ENCODE data around the gene SCAI.
"Not testable (repeated sequence)": the region's sequence is repeated elsewhere in the genome, so short reads cannot be mapped to it uniquely, and the experiment has no call there.

SCAI gene

DNA sequence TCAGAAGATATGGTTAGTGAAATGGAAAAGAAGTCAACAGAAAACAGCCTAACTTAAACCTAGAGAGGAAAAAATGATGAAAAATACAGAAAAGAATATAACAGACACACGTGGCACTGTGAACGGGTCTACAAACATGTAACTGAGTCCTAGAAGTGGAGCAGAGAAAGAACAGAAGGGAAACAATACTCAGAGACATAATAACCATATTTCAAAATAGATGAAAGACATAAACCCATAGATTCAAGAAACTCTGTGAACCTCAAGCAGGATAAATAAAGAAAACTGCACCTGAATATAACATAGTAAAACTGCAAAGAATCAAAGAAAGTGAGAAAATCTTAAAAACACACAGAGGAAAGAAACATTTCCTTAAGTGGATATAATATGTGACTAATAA, 134.7 kb downstream of the SCAI start:
- DNase-seq: no peak

DNA sequence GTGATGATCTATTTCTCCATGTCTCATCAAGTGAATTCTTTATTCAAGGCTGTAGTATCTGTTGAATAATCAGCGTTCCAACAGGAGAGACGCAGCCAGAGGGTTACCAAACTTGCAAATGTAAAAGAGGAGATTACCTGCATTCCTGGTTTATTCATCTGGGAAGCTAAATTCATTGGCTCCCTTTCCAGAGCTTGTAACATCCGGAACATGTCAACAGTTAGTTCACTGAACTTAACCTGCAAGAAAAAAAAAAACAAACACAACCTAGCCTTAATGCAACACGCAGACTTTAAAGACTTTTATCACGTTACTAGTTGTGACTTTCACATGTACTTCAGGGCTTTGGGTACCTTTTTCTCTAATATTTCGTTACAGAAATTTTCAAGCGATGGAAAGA, 140.0 kb downstream of the SCAI start:
- no peak for DNase-seq

DNA sequence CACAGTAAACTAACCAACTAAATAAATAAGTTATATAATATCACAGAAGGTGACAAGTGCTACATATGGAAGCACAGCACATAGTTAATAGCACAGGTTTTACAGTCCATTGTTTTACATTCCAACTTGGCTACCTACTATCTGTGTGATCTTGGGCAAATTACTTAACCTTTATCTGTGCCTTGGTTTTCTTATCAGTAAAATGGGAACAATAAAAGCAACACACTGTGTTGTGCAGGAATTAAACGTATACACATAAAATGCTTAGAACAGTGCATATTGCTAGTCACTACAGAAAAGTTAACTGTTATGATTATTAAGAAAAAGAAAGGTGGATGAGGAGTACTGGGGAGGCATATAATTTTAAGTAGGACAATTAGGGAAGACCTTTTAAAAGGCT, 159.6 kb downstream of the SCAI start:
- no peak for DNase-seq

DNA sequence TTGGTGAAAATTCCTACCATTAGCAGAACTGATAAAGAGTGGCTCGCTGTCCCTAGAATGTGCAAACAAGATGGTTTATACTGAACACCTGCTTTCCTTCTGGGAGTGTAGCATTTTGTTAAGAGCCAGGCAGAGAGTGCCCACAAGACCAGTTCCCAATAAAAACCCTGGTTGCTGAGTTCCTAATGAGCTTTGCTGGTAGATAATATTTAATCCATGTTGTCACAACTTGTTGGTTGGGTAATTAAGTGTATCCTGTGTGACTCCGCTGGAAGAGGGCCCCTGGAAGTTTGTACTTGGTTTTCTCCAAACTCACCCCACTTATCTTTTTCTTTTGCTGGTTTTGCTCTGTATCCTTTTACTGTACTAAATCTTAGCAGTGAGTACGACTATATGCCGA, 162.9 kb downstream of the SCAI start:
- DNase-seq: no peak

DNA sequence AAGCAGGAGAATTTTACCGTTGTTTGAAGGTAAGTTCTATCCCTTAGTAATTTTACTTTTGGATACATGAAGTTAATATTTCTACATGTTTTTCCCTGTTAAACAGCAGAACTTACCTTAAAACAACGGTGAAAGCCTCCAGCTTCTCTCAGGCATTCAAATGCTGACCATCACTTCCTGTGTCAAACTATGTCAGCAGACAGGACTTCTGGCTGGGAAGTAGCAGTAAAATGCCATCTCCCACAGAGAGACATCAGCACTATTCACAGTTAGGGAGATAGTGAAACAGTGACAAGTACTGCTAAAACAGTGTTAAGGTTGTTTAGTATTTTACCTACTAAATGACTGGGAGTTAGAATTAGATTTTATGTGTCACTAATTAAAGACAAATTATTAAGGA, 168.2 kb downstream of the SCAI start:
- DNase-seq: no peak

DNA sequence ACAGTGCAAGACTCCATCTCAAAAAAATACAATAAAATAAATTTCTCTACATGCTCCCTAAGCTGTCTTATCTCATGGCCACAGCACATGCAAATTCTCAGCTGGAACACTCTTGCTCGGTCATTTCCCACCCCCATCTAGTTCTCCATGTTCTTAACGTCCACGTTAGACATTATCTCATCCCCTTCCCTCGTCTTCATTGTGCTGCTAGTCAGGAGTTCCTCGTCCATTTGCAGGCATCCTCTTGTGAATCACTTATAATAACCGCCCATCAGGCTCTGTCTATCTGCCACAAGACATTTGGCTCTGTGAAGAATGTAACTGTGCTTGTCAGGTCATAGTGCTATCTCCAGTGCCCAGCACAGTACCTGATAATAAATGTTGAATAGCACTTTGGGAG, 169.5 kb downstream of the SCAI start:
- peak; percentile 7 for DNase-seq

DNA sequence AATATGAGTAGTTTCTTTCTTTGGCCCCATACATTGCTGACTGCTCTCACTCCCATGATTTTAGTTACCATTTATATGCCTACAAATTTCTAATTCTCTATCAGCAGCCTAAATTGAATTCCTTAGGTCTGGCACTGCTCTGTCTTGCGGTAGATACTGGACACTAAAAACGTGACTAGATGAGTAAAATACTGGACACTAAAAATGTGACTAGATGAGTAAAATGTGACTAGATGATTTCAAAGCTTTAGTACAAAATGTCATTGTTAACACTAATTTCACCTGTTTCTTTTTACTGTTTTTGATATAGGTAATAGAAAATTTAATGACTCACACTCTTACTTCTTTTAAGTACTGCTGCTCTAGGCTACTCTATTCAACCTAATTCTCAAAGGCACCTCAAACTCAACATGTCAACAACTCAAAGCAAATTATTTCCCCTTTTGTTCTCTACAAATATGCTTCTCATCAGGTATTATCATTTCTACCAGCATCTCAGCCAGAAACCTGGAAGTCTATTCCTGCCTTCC, 171.0 kb downstream of the SCAI start:
- DNase-seq: no peak

DNA sequence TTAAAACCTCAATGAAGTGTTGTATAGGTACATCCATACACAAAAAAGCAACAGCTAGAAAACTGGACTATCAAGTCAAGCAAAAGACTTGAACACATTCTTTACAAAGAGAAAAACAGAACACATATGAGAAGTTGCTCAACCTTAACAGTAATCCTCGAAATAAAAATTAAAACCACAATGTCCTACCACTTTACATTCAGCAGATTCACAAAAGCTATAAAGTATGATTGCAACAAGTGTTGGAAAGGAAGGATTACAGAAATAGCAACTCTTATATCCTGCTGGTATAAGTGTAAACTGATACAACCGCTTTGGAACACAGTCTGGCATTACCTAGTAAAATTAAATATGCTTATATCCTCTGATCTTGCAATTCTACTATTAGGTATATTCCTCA, 173.9 kb downstream of the SCAI start:
- DNase-seq: no peak

DNA sequence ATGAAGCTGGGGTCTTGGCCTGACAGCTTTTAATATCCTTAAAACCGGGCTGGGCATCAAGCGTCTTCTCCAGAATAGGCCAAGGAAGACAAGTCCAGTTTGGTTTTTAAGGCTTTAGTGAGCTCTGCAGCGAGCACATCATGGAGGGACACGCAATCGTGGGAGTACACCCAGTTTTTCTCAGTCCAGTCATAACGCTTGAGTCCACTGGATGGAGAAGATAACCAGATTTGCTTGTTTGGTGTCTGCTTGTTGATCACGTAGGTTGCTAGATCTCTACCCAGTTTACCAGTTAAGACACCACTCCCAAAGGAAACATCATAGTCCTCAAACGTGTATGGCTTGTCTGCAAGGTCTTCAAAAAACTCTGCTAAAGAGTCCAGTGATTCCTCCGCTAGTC, 175.1 kb downstream of the SCAI start:
- DNase-seq: no peak

DNA sequence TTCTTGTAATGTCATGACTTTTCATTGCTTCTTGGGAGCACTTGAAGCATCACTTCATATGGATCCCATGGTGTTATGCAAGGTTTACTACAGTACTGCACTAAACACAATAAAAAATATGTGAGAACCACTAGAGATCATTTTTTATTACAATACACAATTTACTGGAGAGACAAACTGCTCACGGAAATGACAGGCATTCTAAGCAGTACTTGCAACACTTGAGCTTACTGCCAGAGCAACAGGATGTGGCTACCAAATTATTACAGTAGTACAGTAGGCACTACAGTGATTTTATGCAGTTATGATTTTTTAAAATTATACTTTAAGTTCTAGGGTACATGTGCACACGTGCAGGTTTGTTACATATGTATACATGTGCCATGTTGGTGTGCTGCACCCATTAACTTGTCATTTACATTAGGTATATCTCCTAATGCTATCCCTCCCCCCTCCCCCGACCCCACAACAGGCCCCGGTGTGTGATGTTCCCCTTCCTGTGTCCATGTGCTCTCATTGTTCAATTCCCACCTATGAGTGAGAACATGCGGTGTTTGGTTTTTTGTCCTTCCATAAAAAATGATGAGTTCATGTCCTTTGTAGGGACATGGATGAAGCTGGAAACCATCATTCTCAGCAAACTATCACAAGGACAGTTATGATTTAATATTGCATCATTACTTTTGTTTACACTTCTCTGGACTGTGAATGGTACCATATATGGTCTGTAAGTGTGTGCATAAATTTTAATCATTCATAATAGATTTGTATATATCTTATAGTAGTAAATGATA, 177.4 kb downstream of the SCAI start:
- DNase-seq: not testable (repeated sequence)

DNA sequence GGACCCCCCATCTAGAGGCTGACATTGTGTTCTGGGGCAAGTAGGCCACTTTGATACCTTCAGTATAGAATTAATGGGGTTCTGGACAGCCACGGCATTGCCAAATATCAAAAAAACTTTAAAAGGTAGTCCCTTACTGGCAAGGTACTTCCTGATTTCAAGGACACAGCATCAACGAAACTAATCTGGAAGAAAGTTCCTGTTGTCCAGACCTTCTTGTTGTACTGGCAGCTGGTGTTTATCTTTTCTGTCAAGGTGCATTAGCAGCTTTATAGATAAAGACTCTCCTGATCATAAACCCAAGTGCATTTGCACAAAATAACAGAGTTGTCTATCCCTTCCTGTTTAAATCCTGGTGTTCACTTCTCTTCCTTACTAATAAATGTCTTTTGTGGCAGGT, 178.7 kb downstream of the SCAI start:
- DNase-seq: no peak

DNA sequence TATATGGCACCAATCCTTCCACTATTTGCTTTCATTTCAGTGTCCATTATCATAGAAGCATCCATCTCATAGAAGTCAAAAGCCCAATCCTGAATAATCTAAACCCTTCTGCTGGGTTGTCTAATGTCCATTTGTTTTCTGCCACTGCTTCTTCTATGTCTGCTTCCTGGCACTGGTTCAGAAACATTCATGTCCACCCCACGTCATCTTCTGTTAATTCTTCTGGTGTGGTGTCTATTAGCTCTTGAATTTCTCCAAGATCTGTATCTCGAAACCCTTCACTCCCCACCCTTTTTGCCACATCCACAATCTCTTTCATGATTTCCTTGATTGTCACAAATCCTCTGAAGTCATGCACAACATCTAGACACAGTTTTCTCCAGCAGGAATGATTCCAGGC, 179.3 kb downstream of the SCAI start:
- no peak for DNase-seq

DNA sequence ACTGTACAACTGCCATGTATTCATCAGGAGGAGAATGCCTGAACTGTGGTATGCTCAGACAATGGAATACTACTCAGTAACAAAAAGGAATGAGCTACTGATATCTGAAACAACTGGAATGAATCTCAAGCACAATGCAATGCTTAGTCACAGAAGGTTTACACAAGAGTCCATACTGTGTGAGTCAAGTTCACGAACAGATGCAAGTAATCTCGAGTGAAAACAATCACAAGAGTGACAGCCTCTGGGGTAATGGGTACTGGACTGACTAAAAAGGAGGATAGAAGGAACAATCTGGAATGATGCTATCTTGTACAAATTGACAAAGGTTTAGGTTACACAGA, 182.9 kb downstream of the SCAI start:
- DNase-seq: no peak

DNA sequence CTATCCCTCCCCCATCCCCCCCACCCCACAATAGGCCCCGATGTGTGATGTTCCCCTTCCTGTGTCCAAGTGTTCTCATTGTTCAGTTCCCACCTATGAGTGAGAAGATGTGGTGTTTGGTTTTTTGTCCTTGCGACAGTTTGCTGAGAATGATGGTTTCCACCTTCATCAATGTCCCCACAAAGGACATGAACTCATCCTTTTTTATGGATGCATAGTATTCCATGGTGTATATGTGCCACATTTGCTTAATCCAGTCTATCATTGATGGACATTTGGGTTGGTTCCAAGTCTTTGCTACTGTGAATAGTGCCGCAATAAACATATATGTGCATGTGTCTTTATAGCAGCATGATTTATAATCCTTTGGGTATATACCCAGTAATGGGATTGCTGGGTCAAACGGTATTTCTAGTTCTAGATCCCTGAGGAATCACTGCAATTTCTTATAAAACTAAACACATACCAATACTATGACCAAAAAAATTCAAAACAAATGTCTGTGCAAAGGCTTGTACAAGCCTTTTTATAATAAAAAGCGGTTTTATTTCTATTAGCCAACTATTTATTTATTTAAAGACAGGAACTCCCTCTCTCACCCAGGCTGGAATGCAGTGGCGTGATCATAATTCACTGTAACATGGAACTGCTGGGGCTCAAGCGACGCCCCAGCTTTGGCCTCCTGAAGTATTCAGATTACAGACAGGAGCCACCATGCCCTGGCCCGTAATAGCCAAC, 183.5 kb downstream of the SCAI start:
- not testable (repeated sequence) for DNase-seq

DNA sequence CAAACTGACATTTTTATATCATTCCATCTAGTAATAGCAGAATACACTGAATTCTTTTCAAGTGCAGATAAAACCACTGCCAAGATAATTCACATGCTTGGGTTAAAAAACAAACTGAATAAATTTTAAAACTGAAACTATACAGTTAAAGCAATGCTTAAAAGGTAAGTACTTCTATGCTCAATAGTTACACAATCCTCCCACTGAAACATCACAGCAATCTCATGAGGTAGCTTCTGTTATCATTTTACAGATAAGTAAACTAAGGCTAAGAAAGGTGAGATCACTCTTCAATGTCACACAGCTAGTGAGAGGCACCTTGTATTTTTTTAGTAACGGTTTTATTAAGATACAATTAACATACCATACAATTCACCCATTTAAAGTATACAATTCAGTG, 189.1 kb downstream of the SCAI start:
- DNase-seq: no peak

DNA sequence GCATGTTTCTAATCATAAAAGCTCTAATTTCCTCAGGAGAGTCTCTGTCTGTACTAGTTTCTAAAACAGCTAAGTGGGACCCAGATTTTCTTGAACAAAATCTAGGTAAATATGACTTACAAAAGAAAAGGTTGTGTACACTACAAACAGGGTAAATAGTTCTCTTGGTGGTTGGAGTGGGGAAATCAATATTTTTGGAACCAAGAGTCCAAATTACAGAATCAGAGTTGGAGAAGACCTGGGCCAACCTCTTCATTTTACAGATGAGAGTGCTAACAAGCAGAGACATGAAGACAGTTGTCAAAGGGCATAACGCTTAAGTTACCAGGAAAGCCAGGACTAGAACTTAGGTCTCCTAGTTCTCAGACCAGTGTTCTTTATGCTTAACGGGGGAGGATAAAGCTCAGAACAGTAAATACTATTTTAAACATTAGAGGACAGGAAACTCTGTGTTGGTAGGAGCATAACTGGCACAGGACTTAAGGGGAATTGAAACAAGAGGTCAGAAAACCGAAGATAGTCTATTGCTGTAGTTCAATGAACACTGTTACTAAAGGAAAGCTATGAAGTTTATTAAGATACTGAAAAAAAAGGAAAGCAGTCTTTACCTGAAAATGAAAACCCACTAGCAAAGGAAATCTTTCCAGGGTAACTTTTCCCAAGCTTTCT, 193.1 kb downstream of the SCAI start:
- no peak for DNase-seq

DNA sequence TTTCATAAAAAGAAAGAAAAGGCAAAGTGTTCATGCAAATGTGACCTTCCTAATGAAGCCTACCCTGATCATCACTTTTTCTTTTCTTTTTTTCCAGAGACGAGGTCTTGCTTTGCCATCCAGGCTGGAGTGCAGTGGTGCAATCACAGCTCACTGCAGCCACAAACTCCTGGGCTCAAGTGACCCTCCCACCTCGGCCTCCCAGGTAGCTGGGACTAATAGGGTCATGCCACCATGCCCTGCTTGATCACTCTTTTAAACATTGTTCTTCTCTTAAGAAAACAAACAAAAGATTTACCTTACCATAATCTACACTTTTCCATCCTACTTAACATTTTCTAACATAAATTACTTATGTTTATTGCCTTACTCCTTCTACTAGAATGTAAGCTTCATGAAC, 193.9 kb downstream of the SCAI start:
- DNase-seq: no peak

DNA sequence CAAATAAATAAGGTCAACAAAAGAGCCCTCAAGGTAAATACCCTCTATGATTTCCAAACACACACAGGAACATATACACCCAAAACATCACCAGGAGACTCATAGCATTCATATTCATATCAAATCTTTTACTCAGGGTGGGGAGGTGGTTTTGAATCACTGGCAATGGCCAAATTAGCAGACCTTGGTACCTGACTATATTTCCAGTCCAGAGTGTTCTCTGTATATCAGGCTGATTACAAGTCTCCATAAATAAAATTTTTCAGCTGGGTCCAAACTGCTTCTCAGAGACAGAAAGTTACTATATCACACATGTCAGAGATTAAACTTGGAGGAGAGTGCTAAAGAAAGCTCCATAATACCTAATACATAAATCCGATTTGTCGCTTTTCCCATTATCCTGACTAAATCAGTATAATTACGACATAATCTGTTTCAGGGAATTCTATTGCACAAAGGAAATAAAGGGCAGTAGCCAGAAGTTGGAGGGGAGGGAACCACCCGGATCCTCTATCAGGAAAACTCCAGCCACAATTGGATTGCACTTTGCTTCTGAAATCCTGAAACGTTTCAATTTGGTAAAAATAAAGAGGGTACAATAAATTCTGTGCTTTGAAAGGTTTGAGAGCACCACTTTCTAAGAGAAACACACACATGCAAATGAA, 195.5 kb downstream of the SCAI start:
- DNase-seq: no peak

DNA sequence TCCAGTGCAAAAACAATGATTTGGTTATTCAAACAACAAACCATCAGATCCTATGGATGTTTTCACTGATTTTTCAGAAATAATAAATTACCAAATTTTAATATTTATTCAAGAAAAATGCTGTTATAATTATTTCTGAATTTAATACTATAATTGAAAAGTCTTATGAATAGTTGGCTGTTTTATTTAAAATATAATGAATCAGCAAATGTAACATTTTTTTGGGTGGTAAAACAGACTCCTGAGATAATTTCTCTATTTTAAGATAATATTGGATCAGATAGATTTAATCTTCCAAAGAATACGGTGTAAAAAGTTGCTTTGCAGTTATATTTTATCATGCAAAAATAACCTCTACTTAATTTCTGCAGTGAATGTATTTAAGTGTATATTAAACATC, 197.2 kb downstream of the SCAI start:
- no peak for DNase-seq

DNA sequence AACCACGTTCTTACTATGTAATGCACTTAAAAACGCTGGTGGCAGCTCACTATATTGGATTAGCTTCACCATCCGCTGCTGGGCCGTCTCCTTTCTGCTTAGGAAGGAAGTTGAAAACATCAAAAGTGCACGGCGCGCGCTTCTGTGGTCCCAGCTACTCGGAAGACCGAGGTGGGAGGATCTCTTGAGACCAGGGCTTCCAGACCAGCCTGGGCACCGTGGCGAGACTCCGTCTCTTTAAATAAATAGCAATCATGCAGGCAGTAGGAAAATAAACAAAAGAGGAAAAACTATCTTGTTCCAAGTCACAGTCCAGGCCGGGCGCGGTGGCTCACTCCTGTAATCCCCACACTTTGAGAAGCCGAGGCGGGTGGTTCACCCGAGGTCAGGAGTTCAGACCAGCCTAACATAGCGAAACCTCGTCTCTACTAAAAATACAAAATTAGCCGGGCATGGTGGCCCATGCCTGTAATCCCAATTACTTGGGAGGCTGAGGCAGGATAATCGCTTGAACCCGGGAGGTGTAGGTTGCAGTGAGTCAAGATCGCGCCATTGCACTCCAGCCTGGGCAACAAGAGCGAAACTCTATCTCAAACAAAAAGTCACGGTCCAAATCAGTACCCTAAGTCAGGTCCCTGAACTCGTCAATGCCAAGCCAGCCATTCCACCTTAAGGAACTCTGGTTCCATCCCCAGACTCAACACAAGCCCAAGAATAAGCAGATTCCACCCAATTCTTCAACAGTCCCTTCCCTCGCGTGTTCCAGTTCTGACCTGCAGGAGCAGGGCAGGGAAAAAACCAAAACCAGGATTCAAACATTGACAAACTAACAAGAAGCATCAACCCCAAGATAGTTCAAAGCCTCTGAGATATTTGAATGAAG, 201.4 kb downstream of the SCAI start:
- DNase-seq: peak; percentile 19

DNA sequence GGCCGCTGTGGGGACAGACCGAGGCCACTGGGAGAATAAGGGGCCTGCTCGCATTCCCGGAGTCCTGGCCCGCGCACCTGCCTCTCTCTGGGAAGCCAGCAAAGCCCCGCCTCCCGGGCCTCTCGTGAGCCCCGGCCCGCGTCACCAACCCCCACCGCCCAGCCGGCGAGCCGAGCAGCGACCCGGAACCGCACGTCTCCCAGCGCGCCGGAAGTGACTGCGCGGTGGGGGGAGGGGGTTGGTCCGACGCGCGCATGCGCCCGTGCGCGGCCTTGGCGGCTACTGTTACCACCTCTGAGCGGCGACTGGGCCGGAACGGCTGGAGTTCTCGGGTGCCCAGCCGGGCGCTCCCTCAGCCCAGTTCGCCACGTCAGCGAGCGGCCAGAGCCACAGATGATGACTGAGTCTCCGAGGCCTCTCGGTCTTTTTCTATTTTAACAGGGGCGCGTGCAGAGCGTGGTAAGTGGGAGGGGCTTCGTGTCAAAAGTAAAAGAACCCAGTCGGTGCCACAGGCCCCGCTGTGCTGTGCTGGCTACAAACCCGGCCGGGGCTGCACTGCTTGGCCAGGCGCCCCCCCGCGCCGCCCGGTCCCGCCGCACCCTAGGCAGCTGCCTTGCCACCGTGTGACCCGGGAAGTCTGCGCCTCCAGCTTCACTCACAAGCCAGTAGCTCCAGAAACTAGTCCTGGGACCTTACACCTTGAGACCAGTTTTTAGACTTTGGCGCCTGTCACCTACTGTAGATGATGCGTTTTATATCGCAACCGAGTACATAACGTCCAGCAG, 202.2 kb downstream of the SCAI start, which contains the start of gene GOLGA1:
Gene GOLGA1 (minus strand): TSS at position 190 of the 785 bp plus-strand sequence. CDS start 2,372 bp downstream, outside the sequence.
- peak; percentile 98 for DNase-seq

All from eye (tissue), 1 donor.